Chondrocyte (in vitro differentiated cells): ENCODE measurements around the gene SERPINE1. TPM values are rescaled to one million over a fixed set of nuclear protein-coding genes. Genes with fewer than 3 reads are reported as not detected.

Experiments used
- DNase-seq: peaks from one replicate; pipeline ENCODE4 v3.0.0; 2021; ENCODE audit warnings: mixed read lengths, low spot score
- H3K27ac Mint-ChIP-seq: one replicate; pipeline ENCODE4 v1.8.0; 2021; ENCODE audit warnings: mild to moderate bottlenecking, moderate library complexity, mixed read lengths; ENCODE audit not compliant: unreplicated experiment
- H3K27me3 Mint-ChIP-seq: 2 replicates; pipeline ENCODE4 v1.8.0; 2021; ENCODE audit warnings: low read depth, mixed read lengths
- H3K36me3 Mint-ChIP-seq: 2 replicates; pipeline ENCODE4 v1.8.0; 2021; ENCODE audit warnings: low read depth, mixed read lengths
- H3K4me1 Mint-ChIP-seq: 2 replicates; pipeline ENCODE4 v1.8.0; 2021; ENCODE audit warnings: low read depth, mild to moderate bottlenecking, mixed read lengths
- H3K4me3 Mint-ChIP-seq: one replicate; pipeline ENCODE4 v1.8.0; 2021; ENCODE audit warnings: mild to moderate bottlenecking, moderate library complexity, mixed read lengths; ENCODE audit not compliant: unreplicated experiment
- H3K9me3 Mint-ChIP-seq: 2 replicates; pipeline ENCODE4 v1.8.0; 2021; ENCODE audit warnings: low read depth, mixed read lengths
- total RNA-seq: library from RNA; stranded (reverse); gene quantifications from 3 replicates; pipeline ENCODE4 v1.2.1, GENCODE V29; 2021
- TF ChIP-seq, protein P1 (sequence below): fragments of 200-600 bp; sonication (generic); IDR thresholded peaks from 2 replicates; pipeline ENCODE4 v1.5.0; 2021; ENCODE audit warnings: antibody characterized with exemption, mild to moderate bottlenecking, moderate library complexity

SERPINE1 gene
- total RNA-seq, 1 donor from 2014 or later, result 1,180 TPM

DNA sequence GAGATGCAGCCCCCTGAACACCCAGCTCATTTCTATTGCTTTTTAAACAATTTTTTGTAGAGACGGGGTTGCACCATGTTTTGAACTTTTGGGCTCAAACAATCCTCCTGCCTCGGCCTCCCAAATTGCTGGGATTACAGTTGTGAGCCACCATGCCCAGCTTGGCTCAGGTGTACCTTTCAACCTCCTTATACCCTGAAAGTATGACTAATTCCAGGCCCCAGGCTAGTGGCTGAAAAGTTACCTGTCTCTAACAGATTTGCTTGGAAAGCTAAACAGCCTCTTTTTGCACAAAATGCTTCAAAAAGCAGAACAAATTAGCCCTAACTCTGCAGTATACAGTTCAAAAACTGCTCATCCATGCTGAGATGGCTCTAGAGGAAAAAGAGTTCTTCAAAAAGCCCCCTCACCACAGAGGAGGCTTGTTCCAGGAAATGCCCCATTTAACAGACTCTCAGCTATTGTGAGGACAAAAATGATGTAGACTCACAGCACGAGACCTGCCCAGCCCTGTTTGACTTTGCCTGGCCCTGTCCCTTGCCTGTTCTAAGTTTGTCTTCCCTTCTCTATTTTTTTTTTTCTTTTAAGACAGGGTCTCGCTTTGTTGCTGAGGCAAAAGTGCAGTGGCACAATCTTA is 14.0 kb downstream of the SERPINE1 start:
- H3K4me1 Mint-ChIP-seq, result peaks cover 45% of the 10 kb centered on the region

DNA sequence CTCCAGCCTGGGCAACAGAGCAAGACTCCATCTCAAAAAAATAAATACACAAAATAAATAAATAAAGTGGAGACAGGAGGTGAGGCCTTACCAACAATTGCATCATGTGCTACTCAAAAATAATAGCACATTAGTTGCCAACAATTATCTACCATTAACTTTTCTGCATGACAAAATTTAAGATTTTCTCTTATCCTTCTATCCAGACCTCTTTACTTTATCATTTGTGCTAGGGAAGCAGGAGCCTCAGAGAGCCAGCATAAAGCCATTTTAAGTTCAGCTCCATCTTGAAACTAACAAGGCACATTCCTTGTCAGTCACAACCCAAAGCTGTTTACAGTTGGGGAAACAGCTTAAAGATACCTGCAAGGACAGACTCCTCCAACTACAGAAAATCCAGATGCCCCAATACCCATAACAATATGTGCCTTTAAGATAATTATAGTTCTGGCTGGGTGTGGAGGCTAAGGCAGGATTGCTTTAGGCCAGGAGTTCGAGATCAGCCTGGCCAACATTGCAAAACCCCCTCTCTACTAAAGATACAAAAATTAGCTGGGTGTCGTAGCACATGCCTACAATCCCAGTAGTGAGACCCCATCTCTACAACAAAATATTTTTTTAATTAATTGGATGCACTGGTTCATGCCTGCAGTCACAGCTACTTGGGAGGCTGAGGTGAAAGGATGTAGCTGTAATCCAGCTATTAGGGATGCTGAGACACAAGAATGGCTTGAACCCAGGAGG is 25.2 kb downstream of the SERPINE1 start:
- Mint-ChIP-seq H3K9me3 (no peaks in the 10 kb centered on the region), H3K4me3 (no peak overlapping the region), H3K36me3 (peaks cover 4% of the 10 kb centered on the region), H3K27me3 (peaks cover 5% of the 10 kb centered on the region), H3K4me1 (peaks cover 13% of the 10 kb centered on the region), H3K27ac (no peak overlapping the region)
- no peak for DNase-seq
- TF ChIP-seq, protein P1, sequence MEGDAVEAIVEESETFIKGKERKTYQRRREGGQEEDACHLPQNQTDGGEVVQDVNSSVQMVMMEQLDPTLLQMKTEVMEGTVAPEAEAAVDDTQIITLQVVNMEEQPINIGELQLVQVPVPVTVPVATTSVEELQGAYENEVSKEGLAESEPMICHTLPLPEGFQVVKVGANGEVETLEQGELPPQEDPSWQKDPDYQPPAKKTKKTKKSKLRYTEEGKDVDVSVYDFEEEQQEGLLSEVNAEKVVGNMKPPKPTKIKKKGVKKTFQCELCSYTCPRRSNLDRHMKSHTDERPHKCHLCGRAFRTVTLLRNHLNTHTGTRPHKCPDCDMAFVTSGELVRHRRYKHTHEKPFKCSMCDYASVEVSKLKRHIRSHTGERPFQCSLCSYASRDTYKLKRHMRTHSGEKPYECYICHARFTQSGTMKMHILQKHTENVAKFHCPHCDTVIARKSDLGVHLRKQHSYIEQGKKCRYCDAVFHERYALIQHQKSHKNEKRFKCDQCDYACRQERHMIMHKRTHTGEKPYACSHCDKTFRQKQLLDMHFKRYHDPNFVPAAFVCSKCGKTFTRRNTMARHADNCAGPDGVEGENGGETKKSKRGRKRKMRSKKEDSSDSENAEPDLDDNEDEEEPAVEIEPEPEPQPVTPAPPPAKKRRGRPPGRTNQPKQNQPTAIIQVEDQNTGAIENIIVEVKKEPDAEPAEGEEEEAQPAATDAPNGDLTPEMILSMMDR, result no peak

More for the DNA sequence above, 14.0 kb downstream of the SERPINE1 start:
- TF ChIP-seq, protein P1, result no peak
- no peaks in the 10 kb centered on the region for H3K9me3 Mint-ChIP-seq
- no peak for DNase-seq
- peaks cover 16% of the 10 kb centered on the region for H3K36me3 Mint-ChIP-seq
- no peaks in the 10 kb centered on the region for H3K27me3 Mint-ChIP-seq
- peak overlapping the region; percentile 90 for H3K27ac Mint-ChIP-seq
- H3K4me3 Mint-ChIP-seq, result no peak overlapping the region

DNA sequence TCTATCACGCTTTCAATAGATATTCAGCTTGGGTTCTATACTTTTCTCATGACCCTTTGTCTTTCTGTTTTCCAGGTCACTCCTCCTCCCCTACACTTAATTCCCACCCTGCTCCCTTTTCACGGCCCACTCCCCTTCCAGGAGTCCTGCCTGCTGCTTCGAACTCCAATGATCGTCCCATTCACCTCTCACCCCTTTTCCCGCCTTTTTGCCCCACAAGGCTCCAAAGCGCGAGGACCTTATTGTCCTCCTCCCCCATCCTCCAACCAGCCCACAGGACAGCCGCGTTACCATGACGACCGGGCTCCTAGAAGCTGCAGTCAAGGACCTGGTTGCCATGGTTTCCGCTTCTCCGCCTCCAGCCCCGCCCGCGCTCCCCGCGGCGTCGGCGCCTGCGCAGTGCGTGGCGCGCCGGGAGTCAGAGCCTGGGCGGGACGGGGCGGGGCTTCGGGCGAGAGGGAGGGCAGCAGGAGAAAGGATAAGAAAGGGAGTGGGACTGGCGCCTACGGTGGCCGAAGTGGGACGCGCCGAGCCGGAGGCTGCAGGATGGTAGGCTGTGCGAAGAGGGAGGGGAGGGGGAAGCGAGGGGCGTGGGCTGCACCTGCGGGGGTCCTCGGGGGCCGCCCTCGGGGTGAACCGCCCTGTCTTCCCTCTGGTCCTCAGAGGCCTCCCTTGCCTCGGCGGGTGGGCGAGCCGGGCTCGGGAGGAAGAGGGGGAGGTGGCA is 27.2 kb downstream of the SERPINE1 start, which contains the start of gene AP1S1:
Gene AP1S1, plus strand, starts transcription at position 508 of the 724 bp plus-strand sequence. Its CDS starts 39 bp downstream, at position 547.
- Mint-ChIP-seq H3K9me3 (no peaks in the 10 kb centered on the region), H3K36me3 (peaks cover 11% of the 10 kb centered on the region), H3K27ac (peak within 1 kb of the TSS; percentile 47), H3K27me3 (no peaks in the 10 kb centered on the region), H3K4me3 (peak within 1 kb of the TSS; percentile 80), H3K4me1 (peaks cover 13% of the 10 kb centered on the region)
- peak; percentile 96 for DNase-seq
- TF ChIP-seq, protein P1, result no peak

DNA sequence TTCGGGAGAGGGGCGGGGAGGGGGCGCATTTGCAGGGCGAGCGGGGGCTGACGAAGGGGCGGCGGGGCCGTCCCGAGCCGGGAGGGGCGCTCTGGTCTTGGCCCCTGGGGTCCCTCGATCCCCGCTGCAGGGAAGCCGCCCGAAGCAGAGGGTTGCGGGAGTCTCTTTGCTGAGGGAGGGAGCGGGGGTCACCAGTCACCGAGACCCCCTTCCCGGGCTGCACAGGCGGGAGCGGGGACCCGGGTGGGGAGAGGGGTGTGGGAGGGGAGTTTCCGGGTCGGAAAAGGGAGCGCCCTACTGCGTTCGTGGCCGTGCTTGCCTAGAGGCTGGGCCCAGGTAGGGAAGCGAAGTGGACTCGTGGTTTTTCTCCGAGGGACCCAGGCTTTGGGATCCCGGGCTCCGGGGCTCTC is 27.8 kb downstream of the SERPINE1 start:
- no peak for DNase-seq
- Mint-ChIP-seq H3K9me3 (no peaks in the 10 kb centered on the region), H3K4me3 (peak overlapping the region; percentile 80), H3K36me3 (peaks cover 14% of the 10 kb centered on the region), H3K27me3 (no peaks in the 10 kb centered on the region), H3K27ac (no peak overlapping the region), H3K4me1 (peaks cover 13% of the 10 kb centered on the region)
- TF ChIP-seq, protein P1, result no peak

DNA sequence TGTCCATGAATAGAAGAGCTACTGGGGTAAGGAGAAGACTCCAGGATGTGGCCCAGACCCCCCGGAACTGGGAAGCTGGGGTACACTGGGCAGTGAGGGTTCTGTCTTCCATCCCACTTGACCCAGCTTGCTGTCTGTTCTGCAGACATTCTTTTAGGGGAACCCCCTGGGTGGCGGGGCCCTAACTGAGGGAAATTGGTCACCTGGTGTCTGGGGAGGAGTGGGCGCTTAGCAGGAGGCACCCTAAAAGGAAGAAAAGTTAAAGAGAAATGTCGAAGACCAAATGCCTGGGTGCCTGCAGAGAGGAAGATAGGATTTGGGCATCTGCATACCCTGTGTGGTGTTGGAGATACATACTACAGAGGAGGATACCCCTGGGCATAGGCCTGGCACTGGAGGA is 28.4 kb downstream of the SERPINE1 start:
- TF ChIP-seq, protein P1, result no peak
- Mint-ChIP-seq H3K4me3 (peak overlapping the region; percentile 80), H3K9me3 (no peaks in the 10 kb centered on the region), H3K27ac (no peak overlapping the region), H3K36me3 (peaks cover 18% of the 10 kb centered on the region), H3K27me3 (no peaks in the 10 kb centered on the region), H3K4me1 (peaks cover 13% of the 10 kb centered on the region)
- DNase-seq, result no peak
